ENCODE data around the gene USP17L13. TPM values are rescaled to one million over a fixed set of nuclear protein-coding genes. Genes with fewer than 3 reads are reported as not detected.
A peak's percentile ranks its signal among the peaks of the same experiment; 100 is the strongest.
"Not testable (repeated sequence)": the region's sequence is repeated elsewhere in the genome, so short reads cannot be mapped to it uniquely, and the experiment has no call there.

USP17L13 gene
- total RNA-seq, 1 donor from 2014 or later, result not detected

GRCh38 chr4:9262572-9262971 lies 37.9 kb downstream of the USP17L13 start, which contains the start of gene USP17L21:
USP17L21 (plus strand) TSS chr4:9262872; CDS start chr4:9262872, 0 bp downstream.
- H3K27ac Mint-ChIP-seq; H3K4me3 Mint-ChIP-seq; H3K4me1 Mint-ChIP-seq (ENCODE audit: low read depth); H3K9me3 Mint-ChIP-seq; intact Hi-C loops (cut with micrococcal nuclease); H3K36me3 Mint-ChIP-seq (ENCODE audit: low read depth); DNase-seq (ENCODE audit: low spot score); H3K27me3 Mint-ChIP-seq (ENCODE audit: insufficient read depth): not testable (repeated sequence)

GRCh38 chr4:9267319-9267718 lies 42.6 kb downstream of the USP17L13 start, which contains the start of gene USP17L22:
USP17L22 (plus strand) TSS chr4:9267619; CDS start chr4:9267619, 0 bp downstream.
- H3K4me3 Mint-ChIP-seq; H3K27ac Mint-ChIP-seq; H3K4me1 Mint-ChIP-seq (ENCODE audit: low read depth); H3K27me3 Mint-ChIP-seq (ENCODE audit: insufficient read depth); intact Hi-C loops (cut with micrococcal nuclease); H3K36me3 Mint-ChIP-seq (ENCODE audit: low read depth); H3K9me3 Mint-ChIP-seq; DNase-seq (ENCODE audit: low spot score): not testable (repeated sequence)

GRCh38 chr4:9271719-9272118 lies 47.0 kb downstream of the USP17L13 start:
- H3K4me1 Mint-ChIP-seq (ENCODE audit: low read depth); intact Hi-C loops (cut with micrococcal nuclease); H3K9me3 Mint-ChIP-seq; H3K36me3 Mint-ChIP-seq (ENCODE audit: low read depth); H3K27me3 Mint-ChIP-seq (ENCODE audit: insufficient read depth); H3K4me3 Mint-ChIP-seq; H3K27ac Mint-ChIP-seq: not testable (repeated sequence)
- peak; percentile 1 for DNase-seq (ENCODE audit: low spot score)

Other genes starting within 250 kb of the USP17L13 start
- not detected in 2 replicates for gene FAM90A26, start 54.5 kb upstream of the USP17L13 start, total RNA-seq
- gene USP17L10, start 14.2 kb upstream of the USP17L13 start, total RNA-seq, result not detected in 2 replicates
- not detected in 2 replicates for gene USP17L11, start 9.5 kb upstream of the USP17L13 start, total RNA-seq
- gene USP17L12, start 4.7 kb upstream of the USP17L13 start, total RNA-seq, result not detected in 2 replicates
- gene USP17L15, start 9.5 kb downstream of the USP17L13 start, total RNA-seq, result not detected in 2 replicates
- not detected in 2 replicates for gene USP17L17, start 19.0 kb downstream of the USP17L13 start, total RNA-seq
- not detected in 2 replicates for gene USP17L18, start 23.7 kb downstream of the USP17L13 start, total RNA-seq
- gene USP17L19, start 28.5 kb downstream of the USP17L13 start, total RNA-seq, result not detected in 2 replicates
- gene USP17L20, start 33.2 kb downstream of the USP17L13 start, total RNA-seq, result not detected in 2 replicates
- gene USP17L21, start 38.0 kb downstream of the USP17L13 start, total RNA-seq, result not detected in 2 replicates
- not detected in 2 replicates for gene USP17L22, start 42.7 kb downstream of the USP17L13 start, total RNA-seq
- not detected in 2 replicates for gene USP17L24, start 100.3 kb downstream of the USP17L13 start, total RNA-seq
- not detected in 2 replicates for gene USP17L25, start 105.0 kb downstream of the USP17L13 start, total RNA-seq
- gene USP17L26, start 109.8 kb downstream of the USP17L13 start, total RNA-seq, result not detected in 2 replicates
- gene USP17L5, start 114.5 kb downstream of the USP17L13 start, total RNA-seq, result not detected in 2 replicates
- not detected in 2 replicates for gene USP17L27, start 119.3 kb downstream of the USP17L13 start, total RNA-seq
- gene USP17L28, start 124.0 kb downstream of the USP17L13 start, total RNA-seq, result not detected in 2 replicates
- gene USP17L29, start 128.7 kb downstream of the USP17L13 start, total RNA-seq, result not detected in 2 replicates
- gene USP17L30, start 138.2 kb downstream of the USP17L13 start, total RNA-seq, result not detected in 2 replicates
- gene DEFB131A, start 219.5 kb downstream of the USP17L13 start, total RNA-seq, result not detected in 2 replicates